Measurements from ENCODE around the gene HEMK1.

HEMK1 gene

DNA sequence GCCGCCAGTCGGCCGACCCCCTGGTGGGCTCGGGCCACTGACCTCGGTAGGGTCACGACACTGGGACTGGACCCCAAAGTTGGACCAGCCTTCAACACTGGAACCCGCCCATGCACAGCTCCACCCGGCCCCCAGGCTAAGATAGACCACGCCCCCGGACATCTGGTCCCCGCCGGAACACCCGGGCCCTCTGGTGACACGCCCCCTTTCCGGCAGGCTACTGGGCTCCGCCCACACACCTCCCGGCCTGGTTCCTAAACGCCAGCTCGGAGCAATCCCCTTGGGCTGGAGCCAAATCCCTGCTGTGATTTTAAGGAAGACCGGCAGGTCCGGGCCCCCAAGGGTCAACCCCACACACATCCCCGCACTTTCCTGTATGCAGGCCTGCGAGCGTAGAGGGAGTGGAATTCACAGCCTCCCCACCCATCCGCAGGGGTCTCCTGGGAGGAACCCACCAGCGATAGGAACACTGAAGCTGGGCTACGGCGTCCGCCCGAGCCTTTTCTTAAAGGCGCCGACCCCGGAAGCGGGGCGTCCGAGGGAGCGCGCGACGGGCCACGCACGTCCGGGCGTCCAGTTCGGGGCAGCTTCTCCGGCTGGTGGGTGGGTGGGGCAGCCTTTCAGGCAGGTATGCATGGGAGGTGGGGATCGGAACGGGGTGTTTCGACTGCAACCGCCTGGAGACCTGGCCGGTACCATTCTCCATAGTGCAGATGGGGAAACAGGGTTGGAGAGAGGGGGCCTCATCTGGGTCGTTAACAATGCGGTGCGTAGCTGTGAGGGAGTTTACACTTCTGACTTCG is at the start of gene HEMK1:
TSS of gene HEMK1 (plus strand) at position 576 of the 803 bp plus-strand sequence. CDS start 1,583 bp downstream, outside the sequence.
- DNase-seq (ENCODE audit: low spot score) = peak; percentile 98

DNA sequence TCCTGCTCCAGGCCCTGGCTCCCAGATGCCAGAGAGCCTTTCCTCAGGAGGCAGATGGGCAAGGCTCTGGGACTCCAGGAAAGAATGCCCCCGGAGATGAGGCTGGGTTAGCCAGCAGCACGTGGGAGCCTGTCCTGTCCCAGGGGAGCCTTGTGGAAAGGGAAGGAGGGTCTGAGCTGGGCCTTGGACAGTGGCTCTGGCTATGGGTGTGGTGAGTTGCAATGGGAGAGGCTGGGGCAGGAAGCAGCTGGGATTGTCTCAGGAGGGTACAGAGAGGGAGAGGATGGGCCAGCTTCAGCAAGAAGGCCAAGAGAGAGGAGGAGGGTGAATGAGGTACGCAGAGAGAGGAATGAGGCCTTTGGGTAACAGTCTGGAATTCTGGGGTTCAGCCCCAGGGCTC is 48.5 kb upstream of the HEMK1 start:
- DNase-seq (ENCODE audit: low spot score) = no peak

DNA sequence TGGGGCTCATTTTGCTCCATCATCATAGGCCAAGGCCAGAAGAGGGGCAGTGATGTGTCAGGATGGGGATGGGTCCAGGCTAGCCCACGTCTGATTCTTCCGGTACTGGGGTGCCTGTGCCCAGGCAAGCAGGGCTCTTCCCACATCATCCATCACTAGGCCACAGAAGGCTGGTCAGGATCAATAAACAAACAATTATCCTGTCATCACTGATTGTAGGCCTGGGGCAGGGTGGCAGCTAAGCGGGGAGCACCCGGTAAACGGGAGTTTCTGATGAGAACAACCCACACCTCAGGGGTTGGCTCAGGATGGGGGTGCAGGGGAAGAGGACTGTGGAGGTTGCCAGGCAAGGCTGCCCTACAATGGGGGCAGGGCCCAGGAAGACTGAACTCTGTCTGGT is 47.8 kb upstream of the HEMK1 start:
- DNase-seq (ENCODE audit: low spot score) = no peak

DNA sequence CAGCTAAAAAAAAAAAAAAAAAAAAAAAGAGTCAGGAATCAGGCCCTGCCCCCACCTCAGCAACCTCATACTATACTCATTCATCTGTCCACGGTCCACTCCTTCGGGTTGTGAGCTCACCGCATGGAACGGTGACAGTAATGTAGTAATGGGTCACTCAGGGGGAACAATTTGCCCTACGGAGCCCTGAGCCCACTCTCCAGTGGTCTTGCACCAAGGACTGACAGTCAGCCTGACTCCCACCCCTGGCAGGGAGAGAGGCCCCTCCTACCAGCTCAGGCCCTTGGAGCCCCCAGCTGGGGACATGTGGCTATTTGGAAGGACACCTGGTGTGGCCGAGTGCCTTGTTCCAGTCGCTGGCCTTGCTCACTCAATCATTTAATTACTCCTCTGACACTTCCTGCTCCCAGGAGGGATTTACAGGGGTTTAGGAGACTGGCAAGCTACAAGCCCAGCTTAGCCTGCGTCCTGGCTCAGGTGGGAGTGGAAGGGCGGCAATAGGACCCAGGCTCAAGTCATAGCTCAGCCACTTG is 46.0 kb upstream of the HEMK1 start:
- DNase-seq (ENCODE audit: low spot score) = no peak

- DNase-seq (ENCODE audit: low spot score) = no peak
These were observed 44.6 kb upstream of the HEMK1 start for GRCh38 chr3:50524746-50525145.

DNA sequence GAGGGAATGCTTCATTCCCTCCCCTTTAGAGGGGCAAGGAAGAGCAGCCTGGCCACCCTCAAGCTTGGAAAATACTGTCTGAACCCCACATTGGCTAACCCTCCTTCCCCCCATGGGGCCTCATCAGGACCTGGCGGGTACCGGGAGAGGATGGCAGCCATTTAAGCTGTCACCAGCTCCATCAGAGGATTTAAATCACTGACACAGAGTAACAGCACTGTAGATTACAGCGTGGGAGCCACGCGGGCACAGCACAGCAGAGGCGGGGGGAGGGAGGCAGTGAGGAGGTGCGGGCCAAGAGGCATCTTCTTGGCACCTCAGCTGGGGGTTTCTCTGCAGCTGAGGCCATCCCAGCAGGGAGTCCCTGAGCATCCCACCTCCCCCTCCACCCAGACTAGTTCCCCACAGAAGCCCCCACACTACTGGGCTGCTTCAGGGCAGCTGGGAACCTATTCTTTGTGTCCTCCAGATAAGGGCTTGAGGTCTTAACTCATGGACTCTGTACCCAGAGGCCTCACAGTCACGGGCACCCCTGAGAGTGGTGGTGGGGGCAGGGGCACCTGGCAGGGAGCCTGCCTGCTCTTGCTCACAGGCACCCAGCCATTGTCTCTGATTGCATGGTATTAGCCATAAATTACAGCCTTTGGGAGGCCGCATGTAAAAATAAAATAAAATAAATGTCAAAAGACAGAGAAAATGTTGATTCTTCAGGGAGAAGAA is 44.0 kb upstream of the HEMK1 start:
- DNase-seq (ENCODE audit: low spot score) = no peak

- no peak for DNase-seq (ENCODE audit: low spot score)
These were observed 43.3 kb upstream of the HEMK1 start for GRCh38 chr3:50525987-50526386.

GRCh38 chr3:50530001-50530970 is 39.0 kb upstream of the HEMK1 start:
- no peak for DNase-seq (ENCODE audit: low spot score)

- no peak for DNase-seq (ENCODE audit: low spot score)
These were observed 38.1 kb upstream of the HEMK1 start for GRCh38 chr3:50531201-50531600.

DNA sequence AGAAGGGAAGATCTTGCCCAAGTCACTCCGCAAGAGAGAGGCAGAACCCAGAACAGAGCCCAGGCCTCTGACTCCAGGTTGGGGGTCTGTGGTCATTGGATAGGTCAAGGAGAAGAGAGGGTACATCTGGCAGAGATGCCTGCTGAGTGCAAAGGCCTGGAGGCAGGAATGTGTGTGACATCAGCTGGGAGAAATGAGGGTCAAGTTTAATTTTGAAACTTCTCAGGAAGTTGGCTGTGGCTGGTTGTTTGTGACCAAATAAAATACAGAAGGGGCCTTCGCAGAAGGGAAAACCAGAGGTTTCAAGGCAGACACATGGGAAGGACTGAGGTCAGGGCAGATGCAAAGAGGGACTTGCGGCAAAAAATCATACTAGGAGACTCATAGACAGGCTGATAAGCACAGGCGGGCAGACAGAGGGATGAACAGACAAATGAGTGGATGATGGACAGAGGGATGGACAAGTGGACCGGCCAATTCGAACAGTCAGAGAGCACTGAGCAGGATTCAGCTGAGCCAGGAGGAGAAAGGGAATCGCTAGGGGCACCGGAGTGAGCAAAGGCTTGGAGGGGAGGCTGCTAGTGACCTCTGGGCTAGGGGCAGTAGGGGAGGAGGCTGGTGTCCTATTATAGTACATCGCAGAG is 37.1 kb upstream of the HEMK1 start:
- no peak for DNase-seq (ENCODE audit: low spot score)

DNA sequence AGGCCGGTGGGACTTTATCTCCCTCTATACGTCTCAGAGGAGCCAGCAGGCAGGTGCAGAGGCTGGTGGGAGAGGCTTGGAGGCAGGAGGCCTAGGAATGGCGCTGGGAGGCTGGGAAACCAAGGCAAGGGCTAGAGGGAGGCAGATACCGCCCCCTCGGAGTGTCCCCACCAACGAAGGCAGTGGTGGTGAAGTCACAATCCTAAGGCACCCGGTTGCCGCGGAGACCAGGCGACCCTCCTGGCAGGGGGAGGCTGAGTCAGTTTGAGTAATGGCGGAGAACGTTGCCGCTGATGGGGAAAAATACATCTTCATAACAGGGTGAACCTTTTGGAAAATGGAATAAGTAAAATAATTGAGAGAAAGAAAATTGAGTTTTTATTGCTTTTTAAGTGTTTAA is 36.0 kb upstream of the HEMK1 start:
- no peak for DNase-seq (ENCODE audit: low spot score)

DNA sequence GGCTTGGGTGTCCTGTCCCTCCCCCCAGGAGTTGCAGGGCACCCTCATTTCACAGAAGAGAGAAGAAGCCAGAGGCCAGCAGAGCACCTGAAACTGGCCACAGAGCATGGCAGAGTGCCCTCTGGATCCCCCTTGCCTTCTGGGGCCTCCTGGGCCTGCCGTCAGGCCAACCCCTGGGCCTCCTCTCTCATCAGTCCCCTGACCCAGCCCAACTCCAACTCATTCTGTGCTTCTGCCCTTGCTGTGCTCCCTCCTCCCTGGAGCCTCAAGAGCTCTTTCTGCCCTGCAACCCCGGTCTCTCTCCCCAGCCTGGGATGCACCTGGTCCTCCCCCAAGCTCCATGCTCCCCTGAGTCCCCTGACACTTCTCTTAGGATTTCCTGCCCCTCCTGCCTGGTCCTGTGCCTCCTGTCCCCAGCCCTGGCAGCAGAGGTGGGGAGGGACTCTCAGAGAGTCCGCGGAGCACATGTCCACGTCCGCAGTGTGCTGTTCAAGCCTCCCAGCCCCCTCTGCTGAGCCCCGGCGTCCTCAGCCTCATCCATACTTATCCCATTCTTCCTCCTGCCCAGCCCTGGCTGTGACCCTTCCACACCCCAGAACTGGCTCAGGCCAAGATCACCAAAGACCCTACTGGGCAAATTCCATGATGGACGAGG is 35.4 kb upstream of the HEMK1 start:
- DNase-seq (ENCODE audit: low spot score) = no peak

DNA sequence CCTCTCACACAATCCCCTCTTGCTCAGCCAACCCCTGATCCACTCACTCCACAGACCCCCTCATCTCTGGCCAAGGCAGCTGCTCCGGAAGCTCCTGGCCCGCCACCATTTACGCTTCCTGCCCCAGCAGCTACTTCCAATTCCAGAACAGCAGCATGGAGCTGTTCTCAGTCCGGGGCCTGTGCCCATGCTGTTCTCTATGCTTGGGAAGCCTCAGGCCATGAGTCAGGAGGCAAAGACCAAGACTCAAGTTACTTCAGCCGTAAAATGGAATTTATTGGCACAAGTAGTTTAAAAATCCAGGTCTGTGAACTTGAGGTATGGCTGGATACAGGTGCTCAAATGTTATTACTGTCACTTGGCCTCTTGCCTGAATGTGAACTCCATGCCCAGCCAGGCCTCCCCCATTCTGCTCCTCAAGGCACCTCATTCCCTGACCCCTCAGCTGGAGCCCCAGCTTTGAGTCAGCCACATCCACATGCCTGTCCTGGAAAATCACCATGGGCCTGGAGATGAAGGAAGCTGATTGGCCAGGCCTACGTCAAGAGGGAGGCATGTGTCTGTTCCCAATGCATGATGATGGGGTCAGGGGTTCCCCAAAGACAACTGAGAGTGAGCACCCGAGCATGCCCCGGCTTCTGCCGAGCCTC is 34.5 kb upstream of the HEMK1 start:
- DNase-seq (ENCODE audit: low spot score) = no peak

DNA sequence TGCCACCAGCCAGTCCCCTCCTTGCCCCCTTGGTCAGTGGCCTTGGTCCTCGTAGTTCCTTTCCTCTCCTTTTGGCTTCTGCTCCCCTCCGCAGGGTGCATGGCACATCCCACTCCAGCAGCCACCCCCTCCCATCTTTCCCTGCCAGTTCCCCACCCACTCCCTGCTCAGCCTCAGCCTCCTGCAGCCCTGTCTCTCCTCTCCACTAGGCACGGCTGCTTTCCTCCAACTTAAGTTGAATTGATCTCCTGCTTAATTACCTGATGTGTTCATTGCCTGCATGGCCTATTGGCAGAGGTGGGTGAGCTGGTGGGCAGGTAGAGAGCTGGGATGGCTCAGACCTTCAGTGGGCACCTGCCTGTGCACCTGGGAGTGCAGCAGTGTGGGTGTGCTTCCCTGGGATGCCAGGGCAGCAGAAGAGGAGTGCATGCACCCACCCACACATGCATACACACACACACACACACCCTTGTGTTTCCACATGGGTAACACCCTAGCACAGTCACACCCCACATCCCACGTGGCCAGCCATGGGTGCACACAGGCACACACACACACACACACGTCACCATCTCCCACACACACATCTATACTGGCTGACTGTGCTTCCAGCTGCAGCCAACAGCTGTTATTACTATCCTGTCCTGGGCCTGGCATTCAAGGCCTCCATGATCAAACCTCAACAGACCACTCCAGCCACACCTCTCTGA is 32.7 kb upstream of the HEMK1 start:
- DNase-seq (ENCODE audit: low spot score) = no peak

GRCh38 chr3:50537421-50538129 is 31.7 kb upstream of the HEMK1 start:
- DNase-seq (ENCODE audit: low spot score) = no peak

- no peak for DNase-seq (ENCODE audit: low spot score)
These were observed 29.7 kb upstream of the HEMK1 start for GRCh38 chr3:50539356-50540286.

DNA sequence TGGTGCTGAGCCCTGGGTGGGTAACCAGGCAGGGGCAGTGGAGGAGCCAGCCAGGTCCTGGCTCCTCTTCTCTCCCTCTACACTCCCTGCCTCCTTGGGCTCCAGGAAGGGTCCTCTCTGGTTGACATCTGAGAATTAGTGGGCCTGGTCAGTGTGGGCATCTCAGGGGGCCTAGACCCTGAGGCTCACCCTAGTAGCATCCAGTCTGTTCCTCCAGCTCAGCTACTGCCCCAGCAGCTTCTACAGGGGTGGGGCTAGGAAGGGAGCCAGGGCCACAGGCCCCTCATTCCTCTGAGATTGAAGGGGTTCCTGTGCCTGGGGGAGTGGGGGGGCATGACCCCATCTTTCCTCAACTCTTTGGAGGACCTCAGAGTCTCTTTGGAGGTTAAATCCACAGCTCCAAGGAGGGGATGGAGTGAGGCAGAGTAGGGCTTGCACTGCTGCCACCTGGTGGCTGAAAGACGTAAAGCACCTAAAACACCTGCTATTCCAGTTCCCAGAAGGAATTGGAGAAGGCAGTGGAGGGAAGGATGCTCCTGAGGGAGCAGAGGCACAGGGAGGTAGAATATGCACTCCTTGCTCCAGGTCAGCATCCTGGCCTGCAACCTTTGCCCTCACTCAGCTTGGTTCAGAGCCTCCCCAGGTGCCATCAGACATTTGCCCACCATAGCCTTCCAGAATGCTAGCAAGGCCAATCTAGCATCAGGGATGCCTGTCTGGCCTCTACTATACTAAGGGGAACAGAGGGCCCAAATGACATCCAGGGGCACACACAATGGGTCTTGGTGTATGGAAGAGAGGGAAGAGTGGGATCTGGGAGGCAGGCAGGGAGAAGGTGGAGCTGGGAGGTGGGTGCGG is 26.9 kb upstream of the HEMK1 start:
- peak; percentile 81 for DNase-seq (ENCODE audit: low spot score)

All from left forelimb (tissue), 1 donor.